Occipital lobe (tissue), 2 donors: ENCODE data around the gene DIAPH2. TPM values are rescaled to one million over a fixed set of nuclear protein-coding genes. Genes with fewer than 3 reads are reported as not detected.
A peak's percentile ranks its signal among the peaks of the same experiment; 100 is the strongest.
"Not testable (repeated sequence)": the region's sequence is repeated elsewhere in the genome, so short reads cannot be mapped to it uniquely, and the experiment has no call there.

Source experiments
- DNase-seq: peaks from one replicate; lab custom pipeline; 2025; lab: John Stamatoyannopoulos, UW
- total RNA-seq: library from RNA; depleted of rRNA; stranded (reverse); fragments of >200 nt; gene quantifications from one replicate; pipeline ENCODE4 v1.2.3, GENCODE V29; 2014

The DIAPH2 gene
- 18.2 TPM for total RNA-seq

DNA sequence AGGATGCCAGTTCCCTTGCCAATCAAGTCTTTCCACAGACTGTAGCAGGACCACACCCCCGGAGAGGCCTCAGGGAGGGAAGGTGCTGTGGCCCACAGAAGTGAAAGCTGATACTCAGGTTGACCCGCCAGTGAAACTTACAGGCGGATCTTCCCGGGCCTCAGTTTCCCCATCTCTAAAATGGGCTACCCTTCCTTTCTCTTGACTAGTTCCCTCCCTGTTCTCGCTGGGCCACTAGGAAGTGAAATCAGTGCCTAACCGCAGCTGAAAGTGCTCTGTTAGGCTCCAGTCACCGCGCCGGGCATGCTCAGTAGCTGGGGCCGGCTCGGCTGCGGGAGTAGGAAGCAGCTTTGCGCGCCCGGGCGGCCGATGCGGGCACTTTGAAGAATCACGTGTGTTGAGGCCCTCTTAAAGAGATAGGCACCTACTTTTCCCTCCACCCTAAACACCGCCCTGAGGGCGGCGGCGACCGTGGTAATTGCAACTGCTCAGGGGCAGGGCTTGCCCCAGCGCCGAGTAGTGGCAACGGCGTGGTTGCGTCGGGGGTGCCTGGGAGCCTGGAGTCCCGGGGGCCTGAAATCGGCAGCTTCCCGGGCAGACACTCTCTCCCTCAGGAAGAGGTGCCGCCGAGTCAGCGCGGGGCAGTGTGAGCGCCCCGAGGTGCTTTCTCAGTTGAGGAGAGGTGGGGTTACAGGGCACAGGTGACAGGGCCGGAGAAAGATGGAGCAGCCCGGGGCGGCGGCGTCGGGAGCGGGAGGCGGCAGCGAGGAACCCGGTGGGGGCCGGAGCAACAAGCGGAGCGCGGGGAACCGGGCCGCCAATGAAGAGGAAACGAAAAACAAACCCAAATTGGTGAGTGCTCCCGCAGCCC is at the start of gene DIAPH2:
TSS of gene DIAPH2 (plus strand) at position 504 of the 871 bp plus-strand sequence.
- DNase-seq, result peak; percentile 33

DNA sequence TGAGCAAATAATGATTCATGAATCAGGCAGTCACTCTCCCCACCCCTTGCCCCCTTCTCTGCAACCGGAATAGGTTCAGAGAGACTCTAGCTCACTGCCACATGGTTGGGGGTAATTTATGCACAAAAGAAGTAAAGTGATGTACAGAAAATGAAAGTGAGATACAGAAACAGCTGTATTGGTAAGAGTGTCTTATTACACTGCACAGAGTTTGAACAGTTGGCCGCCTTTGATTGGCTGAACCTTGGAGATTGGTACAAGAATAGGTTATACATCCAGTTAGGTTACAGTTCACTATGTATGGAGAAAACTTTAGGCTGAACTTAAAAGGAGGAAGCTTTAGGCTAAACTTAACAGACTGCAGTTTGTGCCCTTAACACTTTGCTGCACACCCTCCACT is 34.6 kb upstream of the DIAPH2 start:
- no peak for DNase-seq

DNA sequence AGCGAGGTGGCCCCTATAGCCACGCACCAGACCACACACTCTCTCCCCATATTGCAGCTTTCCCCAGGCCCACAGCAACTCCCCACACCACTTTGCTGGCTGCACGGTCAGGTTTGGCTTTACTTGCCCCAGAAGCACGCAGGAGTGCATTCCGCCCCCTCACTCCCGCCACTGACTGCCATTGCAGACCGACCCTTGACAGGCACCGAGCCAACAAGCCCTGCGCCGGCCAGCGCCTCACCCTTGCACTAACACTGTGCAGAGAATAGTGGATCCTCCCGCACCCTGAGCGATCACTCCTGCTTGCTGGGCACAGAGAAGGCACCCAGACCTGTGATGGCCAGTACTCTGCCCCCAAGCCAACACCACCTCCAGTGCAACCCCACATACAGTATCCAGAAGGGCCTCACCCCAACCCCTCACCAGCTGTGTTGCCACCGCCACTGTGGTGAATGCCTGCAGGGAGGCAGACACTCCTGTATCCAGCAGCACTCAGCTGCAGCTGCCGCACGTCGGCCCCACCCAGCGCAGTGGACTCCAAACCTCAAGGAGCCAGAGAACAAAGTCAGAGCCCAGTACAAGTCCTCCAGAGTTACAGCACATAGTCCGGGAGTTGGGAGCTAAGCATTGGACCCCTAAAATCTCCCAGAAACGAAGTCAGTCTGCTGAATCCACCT is 28.6 kb upstream of the DIAPH2 start:
- no peak for DNase-seq

DNA sequence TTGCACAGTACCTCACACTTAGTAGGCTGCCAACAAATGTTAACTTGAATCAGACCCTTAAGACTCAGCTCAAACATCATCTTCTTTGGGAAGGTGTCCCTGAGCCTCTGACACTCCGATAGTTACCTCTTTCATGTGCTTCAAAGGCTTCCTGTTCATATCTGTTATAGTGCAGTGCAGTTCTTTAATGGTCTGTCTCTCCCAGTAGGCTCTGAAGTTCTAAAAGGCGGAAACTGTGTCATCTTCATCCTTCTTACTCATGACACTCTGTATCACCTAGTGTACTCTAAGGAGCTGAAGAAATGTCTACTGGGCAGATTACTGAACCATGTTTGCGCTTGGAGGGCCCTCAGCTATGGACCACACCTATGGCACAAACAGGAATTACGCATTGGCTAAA is 2.1 kb upstream of the DIAPH2 start:
- DNase-seq, result no peak

DNA sequence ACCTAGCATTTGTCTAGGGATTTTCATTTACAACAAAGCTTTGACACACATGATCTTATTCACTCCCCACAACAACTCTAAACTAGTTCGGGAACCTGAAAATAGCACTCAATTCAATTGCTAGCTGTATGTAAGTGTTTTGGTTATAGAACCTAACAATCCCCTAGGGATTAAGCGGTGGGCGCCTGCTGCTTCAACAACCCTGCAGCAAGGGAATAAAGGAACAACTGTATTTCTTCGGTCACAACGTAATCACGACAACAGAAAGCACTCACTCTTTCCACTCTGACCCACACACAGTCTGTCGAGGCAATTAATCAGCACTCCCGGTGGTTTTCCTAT is 674 bp upstream of the DIAPH2 start:
- no peak for DNase-seq

DNA sequence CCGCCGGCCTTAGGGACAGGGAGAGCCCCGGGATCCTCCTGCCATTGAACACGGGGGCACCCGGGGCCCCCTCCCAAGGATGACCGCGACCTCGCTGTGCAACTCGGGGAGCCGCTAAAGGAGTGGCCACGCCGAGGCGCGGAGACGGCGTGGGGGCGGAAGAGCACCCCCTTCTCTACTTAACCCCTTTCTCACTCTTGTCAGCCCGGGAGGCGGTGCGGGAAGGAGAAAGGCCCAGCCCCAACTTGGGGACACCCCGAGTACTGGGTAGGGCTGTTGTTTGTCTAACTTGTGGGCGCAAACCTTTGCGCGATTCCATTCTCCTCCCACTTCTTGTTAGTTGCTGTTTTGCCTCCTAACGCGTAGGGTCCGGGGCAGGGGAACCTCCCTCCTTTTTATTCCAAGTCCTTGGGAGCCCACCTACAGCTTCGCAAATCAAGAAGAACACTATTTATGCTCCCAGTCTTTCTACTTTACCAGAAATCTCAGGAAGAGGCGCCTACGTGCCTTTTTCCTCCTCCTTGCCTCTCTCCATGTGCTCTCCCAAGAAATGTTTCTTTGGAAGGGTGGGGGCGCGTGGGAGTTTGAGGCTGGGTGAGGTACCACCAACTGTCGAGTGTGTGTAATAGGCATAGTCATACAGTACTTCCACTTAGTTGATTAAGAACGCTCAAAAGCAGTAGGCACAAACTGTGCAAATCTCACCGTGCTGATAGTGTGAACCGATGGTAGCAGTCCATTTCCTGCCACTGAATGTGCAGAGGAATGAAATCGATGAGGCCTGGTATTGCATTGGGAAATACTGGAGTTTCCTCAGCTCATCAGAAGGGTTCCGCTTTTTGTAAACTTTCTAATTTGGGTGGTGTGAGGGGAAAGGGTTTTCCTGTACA is 813 bp downstream of the DIAPH2 start:
- peak; percentile 15 for DNase-seq

DNA sequence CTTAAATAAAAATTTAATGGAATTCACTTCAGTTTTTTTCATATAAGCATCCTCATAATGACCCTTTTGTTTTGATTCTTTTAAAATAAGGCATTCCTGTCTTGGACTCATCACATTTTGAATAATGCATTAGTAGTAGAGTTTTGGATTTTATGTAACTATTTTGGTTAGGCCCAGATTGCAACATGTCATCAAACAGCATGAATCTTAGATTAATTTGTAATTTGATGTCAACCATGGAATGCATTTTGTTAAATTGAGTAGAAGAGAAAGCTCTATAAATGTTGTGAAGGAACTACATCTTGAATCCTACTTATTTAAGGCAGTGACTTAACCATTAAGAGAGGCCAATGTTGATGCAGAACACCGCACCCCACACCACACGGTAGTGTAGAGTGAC is 3.1 kb downstream of the DIAPH2 start:
- no peak for DNase-seq

DNA sequence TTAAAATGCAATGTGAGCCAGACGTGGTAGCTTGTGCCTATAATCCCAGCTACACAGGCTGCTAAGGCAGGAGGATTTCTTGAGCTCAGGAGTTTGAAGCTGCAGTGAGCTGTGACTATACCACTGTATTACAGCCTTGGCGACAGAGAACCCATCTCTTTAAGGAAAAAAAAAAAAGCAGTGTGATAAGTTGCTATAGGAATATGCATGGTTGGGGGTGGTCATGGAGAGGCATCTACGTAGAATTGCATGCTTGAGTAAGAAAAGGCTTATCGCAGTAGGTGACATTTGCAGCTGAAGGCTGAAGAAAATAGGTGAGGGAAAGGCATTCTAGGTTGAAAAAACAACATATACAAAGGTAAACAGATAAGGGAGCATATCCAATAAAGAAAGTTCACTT is 4.1 kb downstream of the DIAPH2 start:
- no peak for DNase-seq

DNA sequence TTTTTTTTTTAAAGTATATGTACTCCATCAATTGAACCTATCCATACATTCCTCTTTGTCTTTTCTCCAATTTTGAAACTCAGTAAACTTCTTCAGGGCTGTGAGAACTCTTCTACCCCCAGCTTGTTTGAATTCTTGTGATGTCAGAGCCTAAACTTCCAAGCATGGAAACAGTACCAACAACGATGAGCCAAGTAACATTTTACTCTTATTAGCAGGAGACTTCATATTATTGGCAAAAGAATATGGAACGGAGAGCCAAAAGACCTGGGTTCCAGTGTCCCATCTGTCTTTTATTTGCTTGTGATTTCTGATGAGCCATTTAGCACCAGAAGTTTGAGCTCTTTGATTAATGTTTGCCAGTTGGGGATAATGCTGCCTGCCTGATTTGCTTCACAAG is 5.3 kb downstream of the DIAPH2 start:
- DNase-seq, result no peak

DNA sequence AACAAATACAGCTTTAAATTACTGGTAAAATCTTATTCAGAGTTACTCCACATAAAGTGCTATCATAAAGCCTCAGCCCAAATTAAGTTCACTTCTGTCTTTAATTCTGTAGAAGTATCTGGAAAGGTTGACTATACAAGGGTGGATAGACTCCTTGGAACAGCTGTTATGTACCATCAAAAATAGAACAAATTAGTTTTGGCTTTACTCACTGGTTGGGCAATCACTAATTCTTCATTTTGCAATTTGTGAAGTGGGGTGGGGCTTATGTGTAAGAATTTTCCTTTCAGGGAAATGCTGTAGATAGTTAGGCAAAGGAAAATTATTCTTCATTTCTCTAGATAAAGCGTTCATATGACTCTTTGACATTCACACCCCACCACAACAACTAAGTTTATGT is 7.8 kb downstream of the DIAPH2 start:
- no peak for DNase-seq

DNA sequence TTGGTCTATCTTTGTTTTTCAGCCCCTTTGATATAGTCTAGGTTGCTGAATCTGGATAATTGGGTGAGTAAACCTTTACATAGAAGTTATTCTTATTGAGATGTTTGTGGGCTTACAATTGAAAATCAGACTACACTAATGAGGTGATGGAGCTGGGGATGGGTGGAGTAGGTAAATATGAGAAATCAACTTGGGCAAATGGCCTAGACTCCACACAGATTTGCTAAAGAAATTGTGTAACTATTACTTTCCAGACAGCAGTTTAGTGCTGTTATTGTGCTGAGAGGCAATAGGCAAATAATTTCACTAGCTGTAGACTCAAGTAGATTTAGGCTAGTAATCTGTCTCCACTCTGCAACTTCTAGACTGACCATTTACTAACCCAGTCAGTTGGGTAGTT is 8.2 kb downstream of the DIAPH2 start:
- DNase-seq, result no peak

DNA sequence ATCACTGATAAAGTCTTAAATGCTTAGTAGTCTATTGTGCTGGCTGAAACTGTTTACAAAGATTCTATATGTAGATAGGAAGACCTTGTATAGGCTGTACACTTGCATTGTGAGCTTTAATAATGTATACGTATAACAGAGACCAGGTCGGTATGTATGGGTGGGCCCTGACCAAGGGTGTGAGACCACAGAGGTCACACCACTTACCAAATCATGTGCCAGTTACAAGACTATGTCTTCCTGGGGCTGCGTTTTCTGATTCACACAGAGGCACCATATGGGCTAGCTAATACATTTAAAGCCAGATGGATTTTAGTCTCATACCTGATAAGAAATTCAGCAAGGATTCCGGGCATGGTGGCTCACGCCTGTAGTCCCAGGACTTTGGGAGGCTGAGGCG is 8.8 kb downstream of the DIAPH2 start:
- DNase-seq, result no peak

DNA sequence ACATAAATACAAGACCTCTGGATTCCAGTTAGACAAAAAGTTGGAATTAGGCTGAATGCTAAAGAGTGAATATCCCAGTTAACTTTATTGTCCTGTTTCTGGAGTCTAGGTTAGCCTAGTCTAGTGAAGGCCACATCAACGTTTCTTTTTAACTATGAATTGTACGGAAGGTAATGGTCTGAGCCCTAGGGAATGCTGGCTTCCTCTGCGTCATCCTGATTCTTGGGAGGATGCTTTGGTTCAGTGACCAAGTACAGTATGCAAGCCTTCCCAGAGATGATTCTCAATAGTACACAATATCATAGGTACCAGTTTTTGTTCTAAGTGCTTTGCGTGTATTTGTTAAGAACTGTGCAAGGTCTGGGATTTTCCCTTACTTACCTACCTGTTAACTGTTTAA is 11.8 kb downstream of the DIAPH2 start:
- no peak for DNase-seq

DNA sequence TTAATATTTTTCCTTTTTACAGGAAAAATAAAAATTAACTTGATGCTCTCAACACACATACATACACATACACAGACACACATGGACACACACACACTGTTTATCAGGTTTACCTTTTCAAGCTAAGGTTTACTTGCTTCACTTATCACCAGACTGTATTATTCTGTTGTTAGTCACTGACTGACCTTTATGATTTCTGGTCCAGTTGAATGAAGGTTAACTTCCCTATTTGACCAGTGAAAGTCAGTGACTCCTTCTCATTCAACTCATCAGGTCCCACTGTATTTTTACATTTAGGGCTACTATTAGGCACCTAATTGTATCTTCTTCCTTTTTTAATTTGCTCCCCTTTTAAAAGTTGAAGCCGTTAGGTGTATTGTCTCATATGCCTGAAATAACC is 16.0 kb downstream of the DIAPH2 start:
- DNase-seq, result no peak

DNA sequence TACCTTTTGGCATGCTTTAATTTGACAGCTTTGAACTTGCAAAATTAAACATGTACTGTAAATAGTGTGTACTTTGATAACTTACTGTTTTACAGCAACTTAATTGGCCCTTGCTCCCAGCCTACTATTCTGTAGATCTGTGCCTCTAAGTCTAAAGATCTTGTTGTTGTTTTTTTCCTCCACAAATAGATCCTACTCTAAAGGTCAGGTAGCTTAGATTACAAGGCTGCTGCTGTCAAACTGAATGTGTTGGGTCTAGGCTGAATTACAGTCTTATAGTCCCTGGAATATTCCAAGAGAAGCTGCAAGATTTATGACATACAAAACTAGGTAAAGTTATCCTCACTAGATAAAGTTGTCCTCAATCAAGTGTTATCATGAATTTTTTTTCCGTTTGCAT is 18.7 kb downstream of the DIAPH2 start:
- DNase-seq, result no peak

DNA sequence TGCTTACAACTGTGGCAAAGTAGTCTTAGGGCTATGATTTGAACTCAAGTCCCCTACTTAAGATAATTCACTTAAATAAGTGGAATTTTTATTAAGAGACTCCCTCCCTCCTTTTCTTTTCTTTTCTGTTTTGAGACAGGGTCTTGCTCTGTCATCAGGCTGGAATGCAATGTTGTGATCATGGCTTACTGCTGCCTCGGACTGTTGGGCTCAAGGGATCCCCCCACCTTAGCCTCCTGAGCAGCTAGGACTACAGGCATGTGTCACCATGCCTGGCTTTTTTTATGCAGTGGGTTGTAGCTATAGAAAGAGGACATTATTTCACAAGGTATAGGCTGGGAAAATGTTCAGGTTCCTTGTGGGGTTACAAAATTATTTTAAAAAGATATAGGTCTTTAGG is 19.2 kb downstream of the DIAPH2 start:
- no peak for DNase-seq

DNA sequence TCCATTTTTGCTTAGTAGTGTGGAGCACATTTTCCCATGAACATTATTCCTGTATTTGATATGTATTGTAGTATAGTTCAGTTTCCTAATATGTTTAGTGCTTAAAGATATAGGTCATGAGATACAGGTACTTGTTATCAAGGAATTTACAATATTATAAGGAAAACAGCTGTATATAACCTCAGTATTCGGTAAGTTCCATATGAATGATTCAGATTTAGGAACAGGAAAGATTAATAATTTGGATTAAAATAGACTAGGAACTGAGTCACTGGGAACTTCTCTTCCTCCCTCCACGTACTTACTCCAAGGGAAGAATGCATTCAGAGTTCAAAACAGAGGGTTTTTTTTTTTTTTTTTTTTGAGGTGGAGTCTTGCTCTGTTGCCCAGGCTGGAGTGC is 20.0 kb downstream of the DIAPH2 start:
- no peak for DNase-seq

DNA sequence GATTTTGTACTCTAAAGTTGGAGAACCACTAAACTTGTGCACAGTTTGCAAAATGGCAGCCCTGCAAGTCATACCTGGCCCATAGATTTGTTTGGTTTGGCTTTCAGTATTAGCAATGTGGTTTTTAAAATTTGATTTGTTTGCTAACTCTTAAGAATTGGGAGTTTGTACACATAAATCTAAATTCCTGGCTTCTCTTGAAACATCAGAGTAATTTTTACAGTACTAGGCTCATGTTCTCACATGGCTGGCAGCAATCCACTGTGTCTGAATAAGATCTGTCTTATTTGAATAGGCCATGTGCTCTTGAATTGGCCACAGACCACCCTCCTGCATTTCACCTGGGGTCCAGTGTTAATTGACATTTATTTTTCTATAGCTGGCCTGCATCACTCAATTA is 21.3 kb downstream of the DIAPH2 start:
- no peak for DNase-seq

DNA sequence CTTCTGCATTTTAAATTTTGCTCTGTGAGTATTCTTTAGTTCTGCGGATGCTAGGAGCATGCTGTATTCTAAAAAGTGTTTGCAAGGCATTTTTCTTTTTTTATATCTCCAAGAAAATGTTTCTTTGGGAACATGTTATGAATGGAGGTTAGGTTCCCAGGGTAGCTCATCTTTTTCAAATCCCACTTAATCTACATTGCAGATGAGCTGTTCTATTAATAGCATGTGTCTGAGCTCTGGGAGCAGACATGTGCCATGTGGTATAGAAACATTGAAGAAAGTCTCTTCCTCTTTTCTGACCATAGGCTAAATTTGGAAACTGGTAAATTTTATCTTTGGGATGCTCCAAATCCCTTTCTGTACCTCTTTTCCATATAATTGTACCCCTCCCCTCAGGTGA is 23.2 kb downstream of the DIAPH2 start:
- no peak for DNase-seq

DNA sequence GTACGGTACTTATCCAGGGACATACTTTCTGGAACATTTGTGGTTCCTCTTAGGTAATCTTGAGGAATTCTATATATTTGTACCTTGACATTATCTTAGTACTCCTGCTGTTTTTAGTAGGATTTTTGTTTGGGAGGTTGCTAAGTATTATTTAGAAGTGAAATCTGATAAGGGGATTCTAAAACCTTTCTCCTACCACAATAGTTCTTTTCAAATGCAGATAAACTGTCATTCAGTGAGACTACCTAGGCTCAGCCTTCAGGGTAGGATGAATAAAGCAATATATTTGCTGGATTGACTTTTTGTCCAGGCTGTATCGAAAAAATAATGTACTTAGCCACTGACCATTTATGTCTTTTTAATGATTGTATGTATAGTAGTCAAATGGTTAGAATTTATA is 25.4 kb downstream of the DIAPH2 start:
- DNase-seq, result no peak

DNA sequence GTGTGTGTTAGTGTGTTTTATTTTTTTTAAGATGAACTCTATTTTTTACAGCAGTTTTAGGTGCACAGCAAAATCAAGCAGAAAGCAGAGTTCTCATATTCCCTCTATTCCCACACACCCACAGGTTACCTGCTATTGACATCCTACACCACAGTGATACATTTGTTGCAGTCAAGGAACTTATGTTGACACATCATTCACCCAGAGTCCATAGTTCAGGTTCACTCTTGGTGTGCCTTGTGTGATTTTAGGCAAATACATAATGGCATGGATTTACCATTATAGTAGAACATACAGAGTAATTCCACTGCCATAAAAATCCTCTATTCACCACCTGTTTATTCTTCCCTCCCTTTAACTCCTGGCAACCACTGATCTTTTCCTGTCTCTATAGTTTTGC is 28.7 kb downstream of the DIAPH2 start:
- no peak for DNase-seq

DNA sequence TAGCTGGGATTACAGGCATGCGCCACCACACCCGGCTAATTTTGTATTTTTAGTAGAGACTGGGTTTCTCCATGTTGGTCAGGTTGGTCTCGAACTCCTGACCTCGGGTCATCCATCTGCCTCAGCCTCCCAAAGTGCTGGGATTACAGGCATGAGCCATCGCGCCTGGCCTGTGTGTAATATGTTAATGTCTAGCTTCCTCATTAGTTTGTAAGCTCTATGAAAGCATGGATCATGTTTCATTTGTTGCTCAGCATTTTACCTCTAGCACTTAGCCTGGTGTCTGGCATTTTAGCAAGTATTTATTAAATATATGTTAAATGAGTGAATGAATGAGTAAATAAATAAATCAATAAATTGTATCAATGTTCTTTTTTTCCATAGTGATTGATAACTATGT is 29.8 kb downstream of the DIAPH2 start:
- DNase-seq, result not testable (repeated sequence)
